ENCODE results near the gene GRAP.

The GRAP gene

DNA sequence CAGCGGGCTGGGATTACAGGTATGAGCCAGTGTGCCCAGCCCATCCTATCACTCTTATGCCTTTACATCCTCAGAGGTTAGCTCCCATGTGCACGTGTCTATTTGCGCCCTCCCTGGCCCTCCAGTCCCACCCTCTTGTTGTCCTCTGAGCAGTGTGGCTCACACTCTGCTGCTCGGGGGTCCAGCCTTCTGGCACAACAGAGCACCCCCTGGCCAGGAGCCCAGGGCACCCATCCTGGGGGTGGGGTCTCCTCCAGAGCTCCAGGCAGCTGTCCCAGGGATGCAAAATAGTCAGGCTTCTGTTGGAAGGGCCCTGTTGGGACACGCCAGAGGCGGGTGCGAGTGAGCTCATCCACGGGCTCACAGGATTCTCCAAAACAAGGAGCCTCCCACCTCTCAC is 30.5 kb downstream of the GRAP start:
- DNase-seq (ENCODE audit: low spot score), result no peak
- in situ Hi-C loops (cut with MboI; ENCODE audit: low pct_unique_long_range_greater_than_20kb, low sequenced_read_pairs, unreplicated experiment), result loop anchor here (25.0 kb wide), 1 partner anchor 204 kb away; no protein-coding TSS in a partner anchor
- TF ChIP-seq, protein P1, sequence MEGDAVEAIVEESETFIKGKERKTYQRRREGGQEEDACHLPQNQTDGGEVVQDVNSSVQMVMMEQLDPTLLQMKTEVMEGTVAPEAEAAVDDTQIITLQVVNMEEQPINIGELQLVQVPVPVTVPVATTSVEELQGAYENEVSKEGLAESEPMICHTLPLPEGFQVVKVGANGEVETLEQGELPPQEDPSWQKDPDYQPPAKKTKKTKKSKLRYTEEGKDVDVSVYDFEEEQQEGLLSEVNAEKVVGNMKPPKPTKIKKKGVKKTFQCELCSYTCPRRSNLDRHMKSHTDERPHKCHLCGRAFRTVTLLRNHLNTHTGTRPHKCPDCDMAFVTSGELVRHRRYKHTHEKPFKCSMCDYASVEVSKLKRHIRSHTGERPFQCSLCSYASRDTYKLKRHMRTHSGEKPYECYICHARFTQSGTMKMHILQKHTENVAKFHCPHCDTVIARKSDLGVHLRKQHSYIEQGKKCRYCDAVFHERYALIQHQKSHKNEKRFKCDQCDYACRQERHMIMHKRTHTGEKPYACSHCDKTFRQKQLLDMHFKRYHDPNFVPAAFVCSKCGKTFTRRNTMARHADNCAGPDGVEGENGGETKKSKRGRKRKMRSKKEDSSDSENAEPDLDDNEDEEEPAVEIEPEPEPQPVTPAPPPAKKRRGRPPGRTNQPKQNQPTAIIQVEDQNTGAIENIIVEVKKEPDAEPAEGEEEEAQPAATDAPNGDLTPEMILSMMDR (IDR thresholded peaks at IDR 0.05; ENCODE audit: extremely low read depth, insufficient read depth, missing control alignments), result no peak

DNA sequence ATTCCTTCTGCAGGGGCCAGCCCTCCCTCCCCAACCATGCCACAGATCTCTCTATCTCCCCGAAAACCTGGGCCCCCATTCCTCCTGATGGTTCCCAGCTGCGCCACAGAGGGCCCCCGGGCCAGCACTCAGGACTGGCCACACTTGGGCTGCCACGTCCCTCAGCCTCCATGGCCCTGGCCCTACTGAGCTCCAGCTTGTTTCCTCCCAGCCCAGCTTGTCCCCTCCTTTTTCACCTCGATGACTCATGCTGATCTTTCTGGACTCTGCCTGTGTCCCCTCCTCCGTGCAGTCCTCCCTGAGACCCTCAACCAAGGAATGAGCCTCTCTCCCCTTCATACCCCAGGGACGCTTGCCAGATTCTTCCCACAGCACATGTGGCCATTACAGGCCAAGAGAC is 31.3 kb downstream of the GRAP start:
- in situ Hi-C loops (cut with MboI; ENCODE audit: low pct_unique_long_range_greater_than_20kb, low sequenced_read_pairs, unreplicated experiment), result loop anchor here (25.0 kb wide), 1 partner anchor 203 kb away; no protein-coding TSS in a partner anchor

DNA sequence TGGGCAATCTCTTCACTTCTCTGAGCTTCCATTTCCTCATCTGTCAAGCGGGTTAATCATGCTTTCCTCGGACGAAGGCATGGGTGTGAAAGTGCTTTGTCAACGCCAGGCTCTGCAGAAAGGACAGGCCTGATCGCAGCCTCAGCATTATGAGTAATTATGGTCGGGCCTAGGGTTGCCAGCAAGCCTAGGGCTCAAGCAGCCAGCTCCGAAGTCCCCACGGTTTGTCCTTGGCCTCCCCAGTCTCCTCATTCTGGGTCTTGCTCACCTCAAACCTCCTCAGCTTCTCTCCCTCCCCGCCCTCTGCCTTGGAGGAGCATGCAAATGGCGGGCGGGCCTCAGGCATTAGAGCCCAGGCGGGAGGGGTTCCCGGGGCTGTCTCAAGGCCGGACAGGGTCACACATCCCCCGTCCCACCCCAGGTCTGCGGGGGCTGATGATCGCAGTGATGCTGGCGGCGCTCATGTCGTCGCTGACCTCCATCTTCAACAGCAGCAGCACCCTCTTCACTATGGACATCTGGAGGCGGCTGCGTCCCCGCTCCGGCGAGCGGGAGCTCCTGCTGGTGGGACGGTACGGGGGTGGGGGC is 32.0 kb downstream of the GRAP start:
- TF ChIP-seq, protein P1 (IDR thresholded peaks at IDR 0.05; ENCODE audit: extremely low read depth, insufficient read depth, missing control alignments), result no peak
- no peak for DNase-seq (ENCODE audit: low spot score)
- in situ Hi-C loops (cut with MboI; ENCODE audit: low pct_unique_long_range_greater_than_20kb, low sequenced_read_pairs, unreplicated experiment), result loop anchor here (25.0 kb wide), 1 partner anchor 202 kb away; no protein-coding TSS in a partner anchor

More for the DNA sequence above, 31.3 kb downstream of the GRAP start:
- TF ChIP-seq, protein P1 (IDR thresholded peaks at IDR 0.05; ENCODE audit: extremely low read depth, insufficient read depth, missing control alignments), result no peak
- no peak for DNase-seq (ENCODE audit: low spot score)

DNA sequence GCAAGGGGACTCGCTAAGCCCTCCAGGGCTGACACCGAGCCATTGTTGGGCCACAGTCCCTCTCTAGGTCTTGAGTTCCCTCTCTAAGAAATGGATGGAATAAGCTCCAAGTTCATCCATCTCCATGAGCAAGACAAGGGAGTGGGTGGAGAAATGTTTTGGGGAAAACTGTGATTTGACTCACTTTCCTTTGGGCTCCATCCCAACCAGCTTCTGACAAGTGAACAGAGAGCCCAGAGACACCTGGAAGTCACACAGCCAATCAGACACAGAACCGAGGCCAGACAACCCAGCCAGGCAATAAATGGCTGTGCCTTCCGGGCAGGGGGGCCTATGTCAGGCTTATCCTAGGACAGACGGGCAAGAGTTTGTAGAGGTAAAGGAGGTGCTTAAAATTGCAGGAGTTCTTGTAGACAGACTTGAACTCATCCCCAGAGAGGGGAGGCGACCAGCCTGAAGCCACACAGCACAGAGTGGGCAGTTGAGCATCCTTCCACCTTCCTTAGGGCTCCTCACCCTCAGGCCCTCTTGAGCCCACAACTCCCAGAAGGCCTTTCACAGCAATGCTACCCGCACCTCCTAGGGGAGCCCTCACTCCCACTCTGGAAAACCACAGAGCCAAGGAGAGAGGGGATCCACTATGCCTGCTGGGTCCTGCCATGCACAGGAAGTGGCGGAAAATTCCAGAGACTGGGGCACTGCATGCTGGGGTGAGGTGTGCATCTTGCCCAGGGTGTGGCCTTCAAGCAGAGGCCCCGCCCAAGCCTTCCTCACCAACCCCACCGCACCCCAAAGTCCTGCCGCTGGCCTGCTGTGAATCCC is 32.7 kb downstream of the GRAP start:
- no peak for DNase-seq (ENCODE audit: low spot score)
- in situ Hi-C loops (cut with MboI; ENCODE audit: low pct_unique_long_range_greater_than_20kb, low sequenced_read_pairs, unreplicated experiment), result loop anchor here (25.0 kb wide), 1 partner anchor 202 kb away; no protein-coding TSS in a partner anchor
- TF ChIP-seq, protein P1 (IDR thresholded peaks at IDR 0.05; ENCODE audit: extremely low read depth, insufficient read depth, missing control alignments), result no peak

DNA sequence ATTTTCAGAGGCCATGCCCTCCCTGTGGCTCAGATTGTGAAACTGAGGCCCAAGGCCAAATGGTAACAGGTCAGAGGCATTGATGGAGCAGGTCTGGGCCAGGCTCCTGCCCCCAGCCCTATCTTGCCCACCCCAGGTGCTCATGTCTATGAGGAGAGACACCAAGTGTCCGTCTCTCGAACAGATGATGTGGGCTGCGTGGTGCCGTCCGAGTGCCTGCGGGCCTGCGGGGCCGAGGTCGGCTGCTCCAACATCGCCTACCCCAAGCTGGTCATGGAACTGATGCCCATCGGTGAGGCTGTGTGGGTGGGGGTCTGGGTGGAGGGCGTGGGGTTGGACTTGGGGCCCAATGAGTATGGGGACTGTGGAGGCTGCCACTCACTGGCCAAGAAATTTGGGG is 33.5 kb downstream of the GRAP start:
- TF ChIP-seq, protein P1 (IDR thresholded peaks at IDR 0.05; ENCODE audit: extremely low read depth, insufficient read depth, missing control alignments), result no peak
- in situ Hi-C loops (cut with MboI; ENCODE audit: low pct_unique_long_range_greater_than_20kb, low sequenced_read_pairs, unreplicated experiment), result loop anchor here (25.0 kb wide), 1 partner anchor 201 kb away; no protein-coding TSS in a partner anchor
- no peak for DNase-seq (ENCODE audit: low spot score)

DNA sequence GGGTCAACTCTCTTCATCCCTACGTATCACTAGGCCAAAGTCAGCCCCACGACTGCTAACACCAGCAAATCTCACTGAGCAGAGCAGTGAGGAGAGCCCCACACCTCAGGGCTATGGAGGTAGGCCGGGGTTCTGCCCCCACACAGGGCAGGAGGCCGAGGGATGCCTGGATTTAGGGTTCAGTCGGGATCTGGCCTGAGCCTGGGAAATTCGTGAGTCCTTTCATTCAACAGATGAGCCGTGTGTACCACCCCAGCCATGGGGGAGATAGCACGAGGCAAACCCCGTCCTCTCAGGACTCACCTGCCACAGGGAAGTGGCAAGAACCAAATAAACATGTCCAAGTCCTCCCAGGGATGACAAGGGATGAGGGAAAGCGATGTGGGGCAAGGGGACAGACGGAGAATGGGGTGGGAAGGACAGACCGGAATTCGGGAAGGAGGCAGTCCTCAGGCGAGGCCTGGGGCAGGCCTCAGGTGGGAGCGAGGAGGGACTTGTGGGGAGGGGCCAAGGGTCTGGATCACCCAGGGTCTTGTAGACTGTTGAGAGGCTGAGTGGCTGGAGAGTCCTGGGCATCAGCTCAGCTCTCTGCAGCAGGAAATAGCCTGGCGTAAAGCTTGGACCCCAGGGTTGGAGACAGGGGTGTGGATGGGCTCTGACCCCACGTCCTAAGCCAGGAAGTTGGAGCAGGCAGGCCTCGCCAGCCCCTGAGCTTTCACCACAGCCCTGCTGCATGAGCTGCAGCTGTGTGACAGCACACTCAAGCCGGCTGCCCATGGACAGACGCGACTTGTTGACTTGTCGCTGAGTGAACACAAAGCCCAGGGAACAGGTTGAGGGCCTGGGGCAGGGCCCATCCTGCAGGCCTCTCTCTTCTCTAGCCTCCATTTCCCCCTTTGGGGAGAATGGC is 34.3 kb downstream of the GRAP start:
- in situ Hi-C loops (cut with MboI; ENCODE audit: low pct_unique_long_range_greater_than_20kb, low sequenced_read_pairs, unreplicated experiment), result loop anchor here (25.0 kb wide), 1 partner anchor 200 kb away; no protein-coding TSS in a partner anchor
- DNase-seq (ENCODE audit: low spot score), result no peak

More for the DNA sequence above, 34.3 kb downstream of the GRAP start:
- TF ChIP-seq, protein P1 (IDR thresholded peaks at IDR 0.05; ENCODE audit: extremely low read depth, insufficient read depth, missing control alignments), result no peak

All from GM13977 (cell line).